Measurements from ENCODE around the gene IPMK. TPM values are rescaled to one million over a fixed set of nuclear protein-coding genes. Genes with fewer than 3 reads are reported as not detected.

Gene IPMK
- total and polyA plus RNA-seq, 9 of the 15 experiments (the other 6 are each of a cell fraction or from before 2014, with no cell fraction given), result 0.98 to 4.4 (median 2.7) TPM

DNA sequence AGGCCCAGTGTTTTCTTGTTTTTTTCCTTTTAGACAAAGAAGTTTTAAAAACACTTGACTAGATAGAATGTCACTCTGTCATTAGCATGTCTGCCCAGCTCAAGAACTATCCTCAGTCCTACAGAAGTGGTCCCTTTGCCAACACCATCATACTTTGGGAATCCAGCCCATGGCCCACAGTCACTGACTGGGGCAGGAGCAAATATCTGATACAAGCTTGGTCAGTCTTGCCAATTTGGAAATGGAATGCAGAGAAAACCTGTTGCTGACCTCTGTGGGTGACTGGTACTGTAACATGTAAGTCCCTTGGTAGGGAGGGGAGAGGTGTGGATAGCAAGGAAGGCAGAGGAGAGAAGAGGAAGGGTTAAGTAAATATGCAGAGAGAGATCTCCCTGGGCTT lies 47.8 kb downstream of the IPMK start (continued):
- TF ChIP-seq, protein P1, sequence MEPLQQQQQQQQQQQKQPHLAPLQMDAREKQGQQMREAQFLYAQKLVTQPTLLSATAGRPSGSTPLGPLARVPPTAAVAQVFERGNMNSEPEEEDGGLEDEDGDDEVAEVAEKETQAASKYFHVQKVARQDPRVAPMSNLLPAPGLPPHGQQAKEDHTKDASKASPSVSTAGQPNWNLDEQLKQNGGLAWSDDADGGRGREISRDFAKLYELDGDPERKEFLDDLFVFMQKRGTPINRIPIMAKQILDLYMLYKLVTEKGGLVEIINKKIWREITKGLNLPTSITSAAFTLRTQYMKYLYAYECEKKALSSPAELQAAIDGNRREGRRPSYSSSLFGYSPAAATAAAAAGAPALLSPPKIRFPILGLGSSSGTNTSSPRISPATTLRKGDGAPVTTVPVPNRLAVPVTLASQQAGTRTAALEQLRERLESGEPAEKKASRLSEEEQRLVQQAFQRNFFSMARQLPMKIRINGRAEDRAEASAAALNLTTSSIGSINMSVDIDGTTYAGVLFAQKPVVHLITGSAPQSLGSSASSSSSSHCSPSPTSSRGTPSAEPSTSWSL (CRISPR knock-in tag; IDR thresholded peaks at IDR 0.05; ENCODE audit: borderline replicate concordance), result no peak
- TF ChIP-seq E2F3 (CRISPR knock-in tag; IDR thresholded peaks at IDR 0.05) (no peak), MCM3 (IDR thresholded peaks at IDR 0.05) (no peak), ZBED1 (IDR thresholded peaks at IDR 0.05) (no peak), RBM14 (IDR thresholded peaks at IDR 0.05; ENCODE audit: borderline replicate concordance, insufficient read depth, low read depth, low read length) (no peak)
- TF ChIP-seq, protein P2, sequence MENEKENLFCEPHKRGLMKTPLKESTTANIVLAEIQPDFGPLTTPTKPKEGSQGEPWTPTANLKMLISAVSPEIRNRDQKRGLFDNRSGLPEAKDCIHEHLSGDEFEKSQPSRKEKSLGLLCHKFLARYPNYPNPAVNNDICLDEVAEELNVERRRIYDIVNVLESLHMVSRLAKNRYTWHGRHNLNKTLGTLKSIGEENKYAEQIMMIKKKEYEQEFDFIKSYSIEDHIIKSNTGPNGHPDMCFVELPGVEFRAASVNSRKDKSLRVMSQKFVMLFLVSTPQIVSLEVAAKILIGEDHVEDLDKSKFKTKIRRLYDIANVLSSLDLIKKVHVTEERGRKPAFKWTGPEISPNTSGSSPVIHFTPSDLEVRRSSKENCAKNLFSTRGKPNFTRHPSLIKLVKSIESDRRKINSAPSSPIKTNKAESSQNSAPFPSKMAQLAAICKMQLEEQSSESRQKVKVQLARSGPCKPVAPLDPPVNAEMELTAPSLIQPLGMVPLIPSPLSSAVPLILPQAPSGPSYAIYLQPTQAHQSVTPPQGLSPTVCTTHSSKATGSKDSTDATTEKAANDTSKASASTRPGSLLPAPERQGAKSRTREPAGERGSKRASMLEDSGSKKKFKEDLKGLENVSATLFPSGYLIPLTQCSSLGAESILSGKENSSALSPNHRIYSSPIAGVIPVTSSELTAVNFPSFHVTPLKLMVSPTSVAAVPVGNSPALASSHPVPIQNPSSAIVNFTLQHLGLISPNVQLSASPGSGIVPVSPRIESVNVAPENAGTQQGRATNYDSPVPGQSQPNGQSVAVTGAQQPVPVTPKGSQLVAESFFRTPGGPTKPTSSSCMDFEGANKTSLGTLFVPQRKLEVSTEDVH (IDR thresholded peaks at IDR 0.05; ENCODE audit: low read depth, partially characterized antibody), result no peak

DNA sequence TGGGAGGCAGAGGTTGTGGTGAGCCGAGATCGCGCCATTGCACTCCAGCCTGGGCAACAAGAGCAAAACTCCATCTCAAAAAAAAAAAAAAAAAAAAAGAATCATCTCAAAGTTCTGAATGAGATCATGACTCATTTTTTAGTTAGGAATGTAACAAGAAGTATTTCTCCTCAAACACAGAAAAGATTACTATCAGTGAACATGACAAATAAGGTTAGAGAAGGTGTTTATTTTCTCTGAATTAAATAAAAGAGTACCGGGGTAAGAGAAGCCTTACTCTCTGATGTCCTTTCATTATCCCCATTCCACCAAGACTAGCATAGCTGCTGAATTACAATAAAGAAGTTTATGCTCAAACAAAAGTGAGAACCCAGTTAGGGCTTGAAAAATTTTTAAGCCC lies 50.1 kb downstream of the IPMK start:
- Histone ChIP-seq H3K27me3 (ENCODE audit: control insufficient read depth in 2 of 2, insufficient read depth in 2 of 2, low read length in 2 of 2) (no peaks in the 10 kb centered on the region), H2AFZ (ENCODE audit: low read depth, low read length) (no peak overlapping the region), H3K79me2 (ENCODE audit: control insufficient read depth, insufficient read depth, low read length) (no peaks in the 10 kb centered on the region), H3K9me1 (ENCODE audit: control insufficient read depth, insufficient read depth, low read length) (no peaks in the 10 kb centered on the region), H4K20me1 (replicated peaks; ENCODE audit: control insufficient read depth, insufficient read depth, low read length) (no peaks in the 10 kb centered on the region), H3K27ac (ENCODE audit: extremely low read depth, low read depth, low read length) (no peak overlapping the region), H3K36me3 (ENCODE audit: control insufficient read depth, insufficient read depth, low read length) (0 out of 3 replicates have a peak, but pooled peaks cover 4% of the 10 kb centered on the region), H3K4me3 (no peak overlapping the region), H3K4me1 (replicated peaks in 1 of 2; ENCODE audit: control insufficient read depth in 2 of 2, insufficient read depth in 2 of 2, low read length in 2 of 2) (peaks cover 0 to 3% of the 10 kb centered on the region in 2 experiments; a peak in 2 of 5 replicates), H3K9me3 (replicated peaks; ENCODE audit: control insufficient read depth, insufficient read depth, low read depth, low read length) (no peaks in the 10 kb centered on the region), H3K9ac (ENCODE audit: insufficient read depth in 1 of 2, low read depth in 2 of 2, low read length in 2 of 2) (no peak overlapping the region), H3K4me2 (ENCODE audit: insufficient read depth, low read length) (no peak overlapping the region)
- in situ Hi-C loops (cut with MboI) (no loop called here), intact Hi-C loops (cut with micrococcal nuclease) (no loop called here)
- WGBS (ENCODE audit: insufficient coverage, low coverage, missing lambda C conversion rate), result 41% methylated on average over 1 of the region's 4 CpGs
- DNase-seq (ENCODE audit: extremely low read depth in 1 of 4, low spot score in 3 of 4) (no peak), FAIRE-seq (no peak), ATAC-seq (no peak)
- ChIA-PET POLR2A (no interaction called here), CTCF (ENCODE audit: low intra/inter-chr PET ratio) (no interaction called here)
- TF ChIP-seq, protein P3, sequence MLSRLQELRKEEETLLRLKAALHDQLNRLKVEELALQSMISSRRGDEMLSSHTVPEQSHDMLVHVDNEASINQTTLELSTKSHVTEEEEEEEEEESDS (CRISPR knock-in tag; IDR thresholded peaks at IDR 0.05), result no peak
- no TSS peak for BruUV-seq (replicated peaks)
